H7 (cell line): ENCODE measurements around the gene CORO2B. TPM values are rescaled to one million over a fixed set of nuclear protein-coding genes. Genes with fewer than 3 reads are reported as not detected.

Experiments
- DNase-seq: peaks from one replicate; pipeline ENCODE4 v3.0.0; 2012
- H3K27me3 ChIP-seq: 2 replicates; pipeline ENCODE4 v1.6.0; 2011; ENCODE audit warnings: mild to moderate bottlenecking, low read length; ENCODE audit not compliant: control insufficient read depth, insufficient read depth
- H3K36me3 ChIP-seq: replicated peaks from 2 replicates; pipeline ENCODE4 v1.5.1; 2011; ENCODE audit warnings: low read length; ENCODE audit not compliant: control insufficient read depth, insufficient read depth
- H3K4me3 ChIP-seq: 2 replicates; pipeline ENCODE4 v1.5.1; 2011; ENCODE audit warnings: low read depth, mild to moderate bottlenecking, control low read depth, low read length, moderate library complexity; ENCODE audit not compliant: insufficient read depth
- total RNA-seq: library from RNA; depleted of rRNA; stranded (reverse); fragments of >200 nt; shearing (Covaris generic); gene quantifications from 2 replicates; pipeline ENCODE4 v1.2.3, GENCODE V29; 2014

CORO2B gene
- total RNA-seq, 1 experiment from 2014 or later = 5.4 TPM

DNA sequence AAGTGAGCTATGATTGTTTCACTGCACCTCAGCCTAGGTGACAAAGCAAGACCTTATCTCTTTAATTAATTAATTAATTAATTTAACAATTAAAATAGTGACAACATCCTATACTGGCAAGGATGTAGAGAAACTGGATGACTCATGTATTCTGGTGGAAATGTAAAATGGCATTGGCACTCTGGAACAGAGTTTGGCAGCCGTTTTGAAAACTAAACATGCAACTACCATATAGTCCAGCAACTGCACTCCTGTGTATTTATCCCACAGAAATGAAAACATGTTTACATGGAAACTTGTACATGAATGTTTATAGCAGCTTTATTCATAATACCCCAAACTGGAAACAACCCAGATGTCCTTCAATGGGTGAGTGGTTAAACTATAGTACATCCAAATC, 185.3 kb downstream of the CORO2B start:
- DNase-seq = no peak
- H3K27me3 ChIP-seq = no peaks in the 10 kb centered on the region
- H3K36me3 ChIP-seq = no peaks in the 10 kb centered on the region

DNA sequence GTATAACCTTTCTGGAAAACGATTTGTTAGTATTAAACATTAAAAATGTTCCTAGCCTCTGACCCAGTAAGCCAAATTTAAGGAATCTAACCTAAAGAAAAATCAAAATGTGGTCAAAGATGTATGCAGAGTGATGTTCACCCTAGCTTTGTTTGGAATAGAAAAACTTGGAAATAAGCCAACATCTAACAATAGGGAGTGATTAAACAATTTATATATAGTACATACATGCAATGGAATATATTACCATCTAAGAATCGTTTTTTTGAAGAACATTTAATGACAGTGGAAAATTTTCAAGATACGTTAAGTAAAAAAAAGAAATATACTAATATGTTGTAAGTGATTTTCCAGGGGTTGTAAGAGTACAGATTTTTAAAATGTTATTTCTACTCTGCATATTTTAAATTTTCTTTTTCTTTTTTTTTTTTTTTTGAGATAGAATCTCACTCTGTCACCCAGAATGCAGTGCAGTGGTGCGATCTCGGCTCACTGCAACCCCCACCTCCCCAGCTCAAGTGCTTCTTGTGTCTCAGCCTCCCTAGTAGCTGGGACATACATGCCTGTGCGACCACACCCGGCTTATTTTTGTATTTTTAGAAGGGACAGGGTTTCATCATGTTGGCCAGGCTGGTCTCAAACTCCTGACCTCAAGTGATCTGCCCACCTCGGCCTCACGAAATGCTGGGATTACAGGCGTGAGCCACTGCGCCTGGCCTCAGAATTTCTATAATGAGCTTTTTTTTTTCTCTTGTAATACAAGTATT, 187.0 kb downstream of the CORO2B start:
- Histone ChIP-seq H3K4me3 (no peak overlapping the region), H3K27me3 (no peaks in the 10 kb centered on the region), H3K36me3 (no peaks in the 10 kb centered on the region)
- DNase-seq = no peak

More for the DNA sequence above, 185.3 kb downstream of the CORO2B start:
- no peak overlapping the region for H3K4me3 ChIP-seq

DNA sequence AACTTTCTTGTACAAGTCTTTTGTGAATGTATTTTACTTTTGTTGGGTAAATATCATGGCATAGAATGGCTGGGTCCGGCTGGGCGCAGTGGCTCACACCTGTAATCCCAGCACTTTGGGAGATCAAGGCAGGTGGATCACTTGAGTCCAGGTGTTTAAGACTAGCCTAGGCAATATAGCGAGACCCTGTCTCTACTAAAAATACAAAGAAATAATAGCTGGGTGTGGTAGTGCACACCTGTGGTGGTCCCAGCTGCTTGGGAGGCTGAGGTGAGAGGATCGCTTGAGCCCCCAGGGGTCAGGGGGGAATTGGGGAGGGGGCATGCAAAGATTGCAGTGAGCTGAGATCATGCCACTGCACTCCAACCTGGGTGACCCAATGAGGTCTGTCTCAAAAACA, 189.0 kb downstream of the CORO2B start:
- DNase-seq = no peak
- Histone ChIP-seq H3K27me3 (no peaks in the 10 kb centered on the region), H3K36me3 (no peaks in the 10 kb centered on the region), H3K4me3 (no peak overlapping the region)

DNA sequence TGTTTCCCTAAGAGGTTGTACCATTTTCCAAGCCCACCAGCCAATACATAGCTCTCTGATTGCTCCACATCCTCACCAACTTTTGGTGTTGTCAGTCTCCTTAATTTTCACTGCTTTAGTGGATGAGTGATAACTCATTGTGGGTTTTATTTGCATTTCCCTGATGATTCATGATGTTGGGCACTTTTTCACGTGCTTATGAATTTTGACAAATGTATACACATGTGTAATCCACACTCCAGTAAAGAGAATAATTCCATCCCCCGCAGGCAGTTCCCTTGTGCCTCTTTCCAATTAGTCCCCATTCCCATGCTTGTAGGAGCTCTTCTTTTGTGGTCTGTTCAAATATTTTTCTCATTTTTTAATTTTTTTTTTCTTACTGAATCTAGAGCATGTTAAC, 189.5 kb downstream of the CORO2B start:
- DNase-seq = no peak
- H3K36me3 ChIP-seq = no peaks in the 10 kb centered on the region
- no peaks in the 10 kb centered on the region for H3K27me3 ChIP-seq
- no peak overlapping the region for H3K4me3 ChIP-seq

DNA sequence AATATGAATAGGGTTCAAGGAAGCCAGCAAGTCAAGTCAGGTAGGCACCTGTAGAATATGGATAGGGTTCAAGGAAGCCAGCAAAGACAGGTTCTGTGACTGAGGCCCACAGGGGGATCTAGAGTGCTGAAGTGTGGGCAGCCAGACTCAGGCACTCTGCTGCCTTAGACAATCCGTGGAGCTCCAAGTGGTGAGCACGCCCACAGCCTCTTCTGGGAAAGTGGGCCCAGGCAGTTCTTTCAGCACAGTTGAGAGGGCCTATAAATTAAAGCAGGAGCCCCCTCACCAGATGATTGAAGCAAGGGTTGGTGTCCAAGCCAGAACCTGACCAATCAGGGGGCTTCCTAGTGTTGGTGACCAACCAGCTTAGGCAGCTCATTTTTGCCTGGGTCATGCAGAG, 190.9 kb downstream of the CORO2B start:
- Histone ChIP-seq H3K27me3 (no peaks in the 10 kb centered on the region), H3K36me3 (no peaks in the 10 kb centered on the region), H3K4me3 (no peak overlapping the region)
- no peak for DNase-seq

DNA sequence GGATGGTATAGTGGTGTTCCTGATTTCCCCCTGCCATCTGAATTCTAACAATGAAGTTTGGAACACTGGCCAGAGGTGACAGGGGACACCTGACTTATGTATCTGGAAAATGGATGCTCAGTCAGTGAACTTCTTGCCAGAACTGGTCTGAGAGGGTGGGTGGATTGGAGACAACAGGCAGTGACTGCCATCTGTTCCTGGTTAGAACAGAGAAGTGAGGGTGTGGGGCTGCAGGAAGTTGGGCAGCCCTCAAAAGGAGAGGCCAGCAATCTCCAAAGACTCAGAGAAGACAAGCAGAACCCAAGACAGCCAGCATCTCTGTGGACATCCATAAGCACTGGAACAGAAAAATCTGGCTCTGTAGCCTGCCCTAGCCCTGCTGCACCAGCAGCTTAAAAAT, 191.4 kb downstream of the CORO2B start:
- Histone ChIP-seq H3K27me3 (no peaks in the 10 kb centered on the region), H3K4me3 (no peak overlapping the region), H3K36me3 (no peaks in the 10 kb centered on the region)
- no peak for DNase-seq

DNA sequence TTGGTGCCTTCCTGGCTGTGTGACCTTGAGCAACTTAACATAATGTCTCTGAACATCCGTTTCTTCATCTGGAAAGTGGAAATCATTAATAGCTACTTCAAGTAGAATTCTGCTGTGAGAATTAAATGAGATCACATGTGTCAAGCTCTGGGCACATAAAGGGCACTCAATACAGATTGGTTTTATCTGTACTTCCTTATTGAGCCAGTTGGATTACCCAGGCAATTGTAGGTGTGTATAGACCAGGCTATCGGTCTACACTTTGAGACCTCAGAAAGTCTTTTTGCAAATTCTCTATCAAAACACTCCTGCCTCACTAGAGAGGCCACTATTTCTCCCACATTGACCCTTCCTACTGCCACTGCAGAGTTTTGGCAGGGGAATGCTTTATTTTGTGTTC, 194.2 kb downstream of the CORO2B start:
- no peak for DNase-seq
- H3K4me3 ChIP-seq = no peak overlapping the region
- no peaks in the 10 kb centered on the region for H3K36me3 ChIP-seq
- H3K27me3 ChIP-seq = no peaks in the 10 kb centered on the region

DNA sequence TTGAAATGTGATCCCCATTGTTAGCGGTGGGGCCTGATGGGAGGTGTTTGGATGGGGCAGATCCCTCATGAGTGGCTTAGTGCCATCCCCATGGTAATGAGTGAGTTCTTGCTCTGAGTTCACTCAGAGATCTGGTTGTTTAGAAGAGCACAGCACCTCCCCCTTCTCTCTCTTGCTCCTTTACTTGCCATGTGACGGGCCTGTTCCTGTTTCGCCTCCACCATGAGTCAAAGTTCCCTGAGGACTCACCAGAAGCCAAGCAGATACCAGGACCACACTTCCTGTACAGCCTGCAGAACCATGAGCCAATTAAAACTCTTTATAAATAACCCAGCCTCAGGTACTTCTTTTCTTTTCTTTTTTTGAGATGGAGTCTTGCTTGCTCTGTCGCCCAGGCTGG, 195.3 kb downstream of the CORO2B start:
- H3K27me3 ChIP-seq = no peaks in the 10 kb centered on the region
- H3K36me3 ChIP-seq = no peaks in the 10 kb centered on the region
- DNase-seq = no peak
- no peak overlapping the region for H3K4me3 ChIP-seq

DNA sequence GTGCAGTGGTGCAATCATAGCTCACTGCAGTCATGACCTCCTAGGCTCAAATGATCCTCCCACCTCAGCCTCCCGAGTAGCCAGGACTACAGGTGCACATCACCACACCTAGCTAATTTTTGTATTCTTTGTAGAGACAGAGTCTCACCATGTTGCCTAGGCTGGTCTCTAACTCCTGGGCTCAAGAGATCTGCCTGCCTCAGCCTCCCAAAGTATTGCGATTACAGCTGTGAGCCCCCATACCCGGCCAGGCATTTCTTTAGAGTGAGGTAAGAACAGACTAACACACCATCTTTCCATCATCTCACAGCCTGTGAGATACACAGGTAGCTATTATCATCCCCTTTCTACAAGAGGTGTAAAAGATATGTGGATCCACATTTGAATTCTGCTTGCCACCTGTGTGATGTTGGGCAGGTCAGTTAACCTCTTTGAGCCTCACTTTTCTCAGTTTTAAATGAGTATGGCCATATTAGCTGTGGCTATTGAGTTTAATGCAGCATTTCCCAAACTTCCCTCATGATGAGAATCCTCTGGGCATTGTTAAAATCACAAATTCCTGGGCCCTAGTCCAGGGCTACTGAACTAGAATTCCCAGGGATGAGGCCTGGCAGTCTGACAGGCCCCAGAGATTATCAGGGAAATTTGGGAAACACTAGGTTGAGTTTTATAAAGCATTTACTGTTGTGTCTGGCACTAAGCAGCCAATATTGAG, 195.9 kb downstream of the CORO2B start:
- Histone ChIP-seq H3K4me3 (no peak overlapping the region), H3K36me3 (no peaks in the 10 kb centered on the region; the same call in 1 of the 2 replicates), H3K27me3 (no peaks in the 10 kb centered on the region)
- no peak for DNase-seq

DNA sequence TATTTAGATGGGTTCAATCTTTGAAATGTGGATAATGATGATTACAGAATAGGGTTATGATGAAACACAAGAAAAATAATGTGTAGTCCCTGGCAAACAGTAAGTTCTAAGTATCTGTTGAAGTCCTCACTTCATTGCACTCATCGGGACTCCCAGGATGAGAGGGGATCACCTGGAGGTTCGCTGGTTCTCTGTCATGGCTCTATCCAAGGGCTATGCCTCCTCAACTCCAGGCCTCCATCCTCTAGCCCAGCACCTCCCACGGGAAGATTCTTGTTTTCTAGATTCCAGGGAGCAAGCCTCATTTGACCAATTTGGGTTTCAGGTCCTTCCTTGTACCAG, 196.4 kb downstream of the CORO2B start:
- no peak for DNase-seq
- H3K4me3 ChIP-seq = no peak overlapping the region
- H3K27me3 ChIP-seq = no peaks in the 10 kb centered on the region
- H3K36me3 ChIP-seq = peaks cover 2% of the 10 kb centered on the region

DNA sequence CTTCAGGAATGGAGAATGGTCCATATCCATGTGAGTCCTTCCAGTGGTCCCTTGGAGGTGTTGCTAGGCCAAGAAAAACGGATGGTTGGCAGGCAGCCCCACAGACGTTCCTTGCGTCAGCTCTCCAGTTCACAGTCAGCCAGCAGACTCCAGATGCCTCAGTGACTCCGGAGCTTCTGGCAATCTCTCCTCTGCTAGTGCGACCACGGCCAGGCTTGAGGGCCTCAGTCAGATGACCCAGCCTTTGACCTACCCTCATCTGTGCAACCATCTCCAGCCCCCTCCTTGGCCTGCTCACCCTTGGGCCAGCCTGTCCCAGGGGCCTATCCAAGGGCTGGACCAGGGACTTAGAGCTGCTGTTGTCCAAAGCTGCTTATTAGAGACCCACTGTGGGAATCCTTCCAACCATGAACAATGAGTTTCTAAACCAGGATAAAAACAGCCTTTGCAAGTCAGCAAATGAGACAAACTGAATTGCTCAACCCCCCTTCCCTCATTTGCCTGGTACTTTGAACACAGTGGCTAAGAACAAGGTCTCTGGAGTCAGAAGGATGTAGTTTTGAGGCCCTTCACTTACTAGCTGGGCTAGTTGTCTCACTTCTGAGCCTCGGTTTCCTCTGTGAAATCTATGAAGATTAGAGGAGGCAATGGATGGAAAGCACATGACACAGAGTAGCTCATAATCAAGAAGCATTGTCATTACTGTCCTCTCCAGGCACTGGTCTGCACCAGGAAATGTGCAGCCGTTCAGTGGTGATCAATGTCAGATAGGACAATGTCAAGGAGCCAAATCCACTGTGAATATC, 197.1 kb downstream of the CORO2B start:
- no peaks in the 10 kb centered on the region for H3K27me3 ChIP-seq
- DNase-seq = no peak
- H3K4me3 ChIP-seq = no peak overlapping the region
- peaks cover 8% of the 10 kb centered on the region for H3K36me3 ChIP-seq

DNA sequence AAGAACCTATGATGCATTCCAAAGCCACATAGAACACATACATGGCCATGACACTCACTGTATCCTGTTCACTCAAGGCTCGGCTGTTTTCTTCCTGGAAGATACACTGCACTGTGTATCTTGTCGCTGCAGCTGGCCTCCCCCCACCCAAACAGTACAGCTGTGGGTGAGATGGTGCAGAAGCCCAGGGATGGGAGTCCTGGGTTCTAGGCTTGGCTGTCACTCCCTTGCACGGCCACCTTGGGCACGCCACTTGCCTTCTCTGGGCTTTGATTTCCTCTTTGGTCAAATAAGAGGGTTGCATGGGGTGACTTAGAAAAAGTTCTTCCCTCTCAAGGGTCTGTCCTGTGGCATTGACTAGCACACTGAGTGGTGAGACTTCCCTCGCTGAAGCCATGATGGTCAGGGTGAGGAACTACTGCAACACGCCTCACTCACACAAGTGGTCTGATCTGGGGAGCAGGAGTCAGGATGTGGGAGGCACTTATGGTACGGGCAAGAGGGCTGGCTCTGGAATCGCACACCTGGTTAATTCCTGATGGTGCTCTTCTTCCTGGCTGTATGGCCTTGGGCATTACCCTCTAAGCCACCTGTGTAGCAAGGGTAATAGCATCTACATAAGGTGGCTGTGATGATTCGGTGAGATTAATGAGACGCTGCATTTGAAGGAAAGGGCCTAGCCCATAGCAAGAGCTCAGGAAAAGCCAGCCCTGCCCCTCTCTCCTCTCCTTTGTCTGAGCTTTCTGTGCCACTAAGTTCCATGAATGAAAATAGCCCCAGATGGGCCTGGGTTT, 197.9 kb downstream of the CORO2B start:
- Histone ChIP-seq H3K27me3 (no peaks in the 10 kb centered on the region), H3K4me3 (no peak overlapping the region), H3K36me3 (peaks cover 9% of the 10 kb centered on the region)
- no peak for DNase-seq
